ENCODE data around the gene ARHGEF4. TPM values are rescaled to one million over a fixed set of nuclear protein-coding genes. Genes with fewer than 3 reads are reported as not detected.

The ARHGEF4 gene
- total RNA-seq, 1 donor from 2014 or later: 25.5 TPM

GRCh38 chr2:130963196-130963848 lies 126.6 kb downstream of the ARHGEF4 start:
- H3K27me3 Mint-ChIP-seq (ENCODE audit: low read depth): peaks cover 96% of the 10 kb centered on the region
- no peak for TF ChIP-seq CTCF (IDR thresholded peaks at IDR 0.05; ENCODE audit: unreplicated experiment)
- peak overlapping the region; percentile 37 for H3K4me3 Mint-ChIP-seq
- H3K9me3 Mint-ChIP-seq: no peaks in the 10 kb centered on the region
- H3K4me1 Mint-ChIP-seq: peaks cover 7% of the 10 kb centered on the region
- no peaks in the 10 kb centered on the region for H3K36me3 Mint-ChIP-seq
- no peak overlapping the region for H3K27ac Mint-ChIP-seq
- no peak for DNase-seq (ENCODE audit: low spot score in 2 of 2, unreplicated experiment in 2 of 2)

GRCh38 chr2:130963849-130964793 lies 127.4 kb downstream of the ARHGEF4 start:
- Mint-ChIP-seq H3K27me3 (ENCODE audit: low read depth) (peaks cover 88% of the 10 kb centered on the region), H3K36me3 (no peaks in the 10 kb centered on the region), H3K4me3 (peak overlapping the region; percentile 72), H3K9me3 (no peaks in the 10 kb centered on the region), H3K4me1 (peaks cover 7% of the 10 kb centered on the region), H3K27ac (no peak overlapping the region)
- peak in 1 of 2 experiments; percentile 48 for DNase-seq (ENCODE audit: low spot score in 2 of 2, unreplicated experiment in 2 of 2)
- TF ChIP-seq CTCF (IDR thresholded peaks at IDR 0.05; ENCODE audit: unreplicated experiment): no peak

GRCh38 chr2:130964931-130965330 lies 128.2 kb downstream of the ARHGEF4 start:
- H3K9me3 Mint-ChIP-seq: no peaks in the 10 kb centered on the region
- H3K4me1 Mint-ChIP-seq: peaks cover 7% of the 10 kb centered on the region
- DNase-seq (ENCODE audit: low spot score in 2 of 2, unreplicated experiment in 2 of 2): no peak
- no peak for TF ChIP-seq CTCF (IDR thresholded peaks at IDR 0.05; ENCODE audit: unreplicated experiment)
- peaks cover 84% of the 10 kb centered on the region for H3K27me3 Mint-ChIP-seq (ENCODE audit: low read depth)
- peak overlapping the region; percentile 72 for H3K4me3 Mint-ChIP-seq
- H3K36me3 Mint-ChIP-seq: no peaks in the 10 kb centered on the region
- no peak overlapping the region for H3K27ac Mint-ChIP-seq

- DNase-seq (ENCODE audit: low spot score in 2 of 2, unreplicated experiment in 2 of 2): no peak
- Mint-ChIP-seq H3K4me1 (peaks cover 7% of the 10 kb centered on the region), H3K4me3 (no peak overlapping the region), H3K36me3 (no peaks in the 10 kb centered on the region), H3K9me3 (no peaks in the 10 kb centered on the region), H3K27ac (no peak overlapping the region), H3K27me3 (ENCODE audit: low read depth) (peaks cover 78% of the 10 kb centered on the region)
- TF ChIP-seq CTCF (IDR thresholded peaks at IDR 0.05; ENCODE audit: unreplicated experiment): no peak
Measured at GRCh38 chr2:130966149-130966774, 129.5 kb downstream of the ARHGEF4 start.

GRCh38 chr2:130966775-130967490 lies 130.2 kb downstream of the ARHGEF4 start:
- Mint-ChIP-seq H3K4me1 (peaks cover 7% of the 10 kb centered on the region), H3K27ac (no peak overlapping the region), H3K36me3 (no peaks in the 10 kb centered on the region), H3K4me3 (no peak overlapping the region), H3K9me3 (no peaks in the 10 kb centered on the region), H3K27me3 (ENCODE audit: low read depth) (peaks cover 73% of the 10 kb centered on the region)
- no peak for TF ChIP-seq CTCF (IDR thresholded peaks at IDR 0.05; ENCODE audit: unreplicated experiment)
- DNase-seq (ENCODE audit: low spot score in 2 of 2, unreplicated experiment in 2 of 2): no peak

Data from mesothelial cell of epicardium (in vitro differentiated cells).